Endothelial cell of umbilical vein (primary cell): ENCODE measurements around the gene GMEB2. TPM values are rescaled to one million over a fixed set of nuclear protein-coding genes. Genes with fewer than 3 reads are reported as not detected.

Experiments used
- BruUV-seq: library from RNA; stranded (reverse); fragments of 400-500 nt; replicated peaks from 2 replicates; lab custom pipeline; 2021; lab: Mats Ljungman, UMichigan
- CTCF ChIA-PET: fragments of 300-600, 350-600 bp; sonication (Branson Sonifier 250); formaldehyde crosslinking; loops from one replicate; lab custom pipeline; 2021; ENCODE audit warnings: antibody characterized with exemption, inconsistent platforms; lab: Charles Lee
- POLR2A ChIA-PET: fragments of 300-600, 350-600 bp; sonication (Branson Sonifier 250); formaldehyde crosslinking; loops from one replicate; lab custom pipeline; 2021; ENCODE audit warnings: antibody characterized with exemption, inconsistent platforms; lab: Charles Lee
- DNase-seq: peaks from one replicate; pipeline ENCODE4 v3.0.0-alpha.2; 2011; ENCODE audit warnings: low read depth, low spot score
- FAIRE-seq: peaks from 2 replicates; lab custom pipeline; 2011; peaks lifted over from hg19 to GRCh38; lab: Jason Lieb, UNC
- H2AFZ ChIP-seq: 2 replicates; pipeline ENCODE4 v1.6.0; 2012; ENCODE audit warnings: low read depth, low read length, control low read depth, inconsistent platforms
- H3K27ac ChIP-seq: 2 replicates; pipeline ENCODE4 v1.5.1; 2011; ENCODE audit warnings: low read depth, mild to moderate bottlenecking, control low read depth, low read length, moderate library complexity; ENCODE audit not compliant: insufficient read depth
- H3K27me3 ChIP-seq, 2 experiments: 2 replicates each; pipeline versions ENCODE4 v1.6.0 to v1.6.1; 2011; ENCODE audit warnings: low read length in 2 of 2, mixed read lengths in 1 of 2; ENCODE audit not compliant: control insufficient read depth in 2 of 2, insufficient read depth in 2 of 2
- H3K36me3 ChIP-seq, 2 experiments: 2 replicates in 1 of 2; 3 replicates in 1 of 2; pipeline ENCODE4 v1.5.1; 2011; ENCODE audit warnings: low read length in 2 of 2, mild to moderate bottlenecking in 1 of 2, moderate library complexity in 1 of 2; ENCODE audit not compliant: control insufficient read depth in 2 of 2, insufficient read depth in 2 of 2; ENCODE audit errors: extremely low read depth in 1 of 2
- H3K4me1 ChIP-seq: 3 replicates; pipeline ENCODE4 v1.5.1; 2011; ENCODE audit warnings: mild to moderate bottlenecking, low read length; ENCODE audit not compliant: control insufficient read depth, insufficient read depth; ENCODE audit errors: extremely low read depth
- H3K4me2 ChIP-seq: 2 replicates; pipeline ENCODE4 v1.6.1; 2011; ENCODE audit warnings: low read length, control low read depth, mixed read lengths; ENCODE audit not compliant: insufficient read depth
- H3K4me3 ChIP-seq, 3 experiments: fragments of 200-600 bp in 1 of 3; sonication (generic), shearing (Covaris generic) in 1 of 3; replicated peaks in 1 of 3; 2 replicates each; pipeline ENCODE4 v1.5.1; 2011 to 2016; ENCODE audit warnings: control low read depth in 3 of 3, low read length in 3 of 3, mild to moderate bottlenecking in 2 of 3, inconsistent platforms in 1 of 3, low read depth in 1 of 3, moderate library complexity in 1 of 3; ENCODE audit not compliant: insufficient read depth in 1 of 3
- H3K79me2 ChIP-seq: 2 replicates; pipeline ENCODE4 v1.6.0; 2012; ENCODE audit warnings: low read length, inconsistent platforms; ENCODE audit not compliant: control insufficient read depth, insufficient read depth
- H3K9ac ChIP-seq: replicated peaks from 2 replicates; pipeline ENCODE3; 2011; ENCODE audit warnings: low read length, control low read depth; ENCODE audit not compliant: insufficient read depth; ENCODE audit errors: extremely low read depth
- H3K9me1 ChIP-seq: replicated peaks from 3 replicates; pipeline ENCODE4 v1.6.0; 2011; ENCODE audit warnings: mild to moderate bottlenecking, low read length; ENCODE audit not compliant: control insufficient read depth, insufficient read depth; ENCODE audit errors: extremely low read depth
- H3K9me3 ChIP-seq: replicated peaks from 2 replicates; pipeline ENCODE4 v1.5.1; 2012; ENCODE audit warnings: low read length, inconsistent platforms; ENCODE audit not compliant: control insufficient read depth, insufficient read depth
- H4K20me1 ChIP-seq: replicated peaks from 2 replicates; pipeline ENCODE3; 2011; ENCODE audit warnings: mild to moderate bottlenecking, low read length; ENCODE audit not compliant: control insufficient read depth, insufficient read depth; ENCODE audit errors: extremely low read depth
- EZH2 ChIP-seq: IDR thresholded peaks from 2 replicates; pipeline ENCODE4 v1.6.1; 2012; ENCODE audit warnings: borderline replicate concordance, low read depth, mild to moderate bottlenecking, moderate library complexity, low read length, inconsistent platforms; ENCODE audit not compliant: severe bottlenecking
- FOS ChIP-seq: IDR thresholded peaks from 2 replicates; pipeline ENCODE4 v1.6.1; 2011; ENCODE audit warnings: mild to moderate bottlenecking, low read length, moderate library complexity, borderline replicate concordance; ENCODE audit not compliant: insufficient read depth
- GATA2 ChIP-seq: IDR thresholded peaks from 2 replicates; pipeline ENCODE4 v1.7.0; 2011; ENCODE audit warnings: low read depth, mild to moderate bottlenecking, moderate library complexity, mixed read lengths, low read length; ENCODE audit not compliant: insufficient read length, insufficient read depth
- JUN ChIP-seq: IDR thresholded peaks from 2 replicates; pipeline ENCODE4 v1.6.1; 2011; ENCODE audit warnings: borderline replicate concordance, low read depth; ENCODE audit not compliant: insufficient read length, insufficient read depth
- MAX ChIP-seq: IDR thresholded peaks from 2 replicates; pipeline ENCODE4 v1.6.1; 2011; ENCODE audit not compliant: insufficient read depth, insufficient read length
- MYC ChIP-seq: IDR thresholded peaks from one replicate; pipeline ENCODE4 v1.6.1; 2011; ENCODE audit warnings: mild to moderate bottlenecking, low read depth, low read length
- POLR2A ChIP-seq: IDR thresholded peaks from 2 replicates; pipeline ENCODE4 v1.6.1; 2012; ENCODE audit warnings: low read depth, mild to moderate bottlenecking, control low read depth, low read length
- POLR2AphosphoS5 ChIP-seq: IDR thresholded peaks from 2 replicates; pipeline ENCODE4 v1.6.1; 2012; ENCODE audit warnings: low read depth, mild to moderate bottlenecking, control low read depth, low read length, moderate library complexity; ENCODE audit not compliant: insufficient read depth
- dilution Hi-C: fragments of 300-500 bp; cut with MboI; formaldehyde crosslinking; loops from one replicate; pipeline ENCODE4 v1.15.0; 2019; ENCODE audit warnings: low sequenced_read_pairs; ENCODE audit not compliant: extremely low pct_ligation_motif_present
- intact Hi-C: fragments of 100-400 bp; cut with micrococcal nuclease; formaldehyde crosslinking; loops from one replicate; pipeline ENCODE4 v1.10.0; 2022
- polyA plus RNA-seq, 4 experiments: library from polyadenylated mRNA; depleted of rRNA in 3 of 4; stranded (reverse) in 3 of 4; unstranded in 1 of 4; fragments of >200 nt; gene quantifications; 2 replicates each; pipeline versions ENCODE4 v1.2.1 to v1.2.3, GENCODE V29; 2011 to 2012; ENCODE audit warnings: missing spikeins in 1 of 4
- total RNA-seq: library from RNA; stranded (reverse); gene quantifications from 2 replicates; pipeline ENCODE4 v1.2.3, GENCODE V29; 2021
- TF ChIP-seq, protein P1 (sequence below), 2 donors: IDR thresholded peaks; 1 replicate in 1 of 2; 2 replicates in 1 of 2; pipeline ENCODE4 v1.5.1; 2011; ENCODE audit warnings: low read length in 2 of 2, mild to moderate bottlenecking in 2 of 2, moderate library complexity in 2 of 2, control low read depth in 1 of 2, inconsistent platforms in 1 of 2, low read depth in 1 of 2; ENCODE audit not compliant: insufficient read depth in 1 of 2; ENCODE audit errors: extremely low read depth in 1 of 2

The GMEB2 gene
- total and polyA plus RNA-seq, 2 donors (not counting 3 experiments of a cell fraction or from before 2014, with no cell fraction given), result 12.7 to 14.1 TPM

DNA sequence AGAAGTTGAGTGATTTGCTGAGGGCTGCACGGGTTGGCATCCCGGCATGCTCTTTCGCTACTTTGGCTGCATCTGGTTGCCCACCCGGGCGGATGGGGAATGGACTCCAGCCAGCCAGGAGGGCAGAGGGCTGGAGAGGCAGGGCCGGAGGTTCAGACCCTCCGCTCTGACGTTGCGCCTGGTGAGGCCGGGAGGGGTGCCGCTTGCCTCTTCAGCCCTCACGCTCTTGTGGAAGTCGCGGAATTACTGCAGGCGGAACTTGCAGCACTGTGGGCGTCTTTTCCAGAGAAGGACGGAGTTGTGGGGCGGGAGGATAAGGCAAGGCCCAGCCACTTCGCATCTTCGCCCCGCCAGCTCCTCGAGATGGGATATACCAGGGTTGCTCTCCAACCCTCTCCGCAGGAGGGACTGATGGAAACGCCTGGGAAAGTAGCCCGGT lies 31.9 kb upstream of the GMEB2 start:
- ChIA-PET POLR2A (interaction anchor here (1.0 to 1.1 kb wide), 4 partner anchors 17 to 138 kb away, joined by 3 to 6 read pairs (median 4); partner anchors contain the start of genes ARFRP1, PPDPF and ZGPAT), CTCF (interaction anchor here (1.0 to 2.6 kb wide), 6 partner anchors 10 to 82 kb away, joined by 3 to 17 read pairs (median 8); partner anchors contain the start of genes ARFRP1 and ZGPAT)
- Histone ChIP-seq H3K27ac (peak overlapping the region; percentile 50), H4K20me1 (no peaks in the 10 kb centered on the region), H2AFZ (peak overlapping the region; percentile 60), H3K9me1 (no peaks in the 10 kb centered on the region), H3K79me2 (peaks cover 15% of the 10 kb centered on the region), H3K9ac (peak overlapping the region; percentile 61), H3K9me3 (no peaks in the 10 kb centered on the region), H3K36me3 (peaks cover 0 to 17% of the 10 kb centered on the region in 2 experiments), H3K4me3 (peak overlapping the region; percentile 60 to 83 (median 62)), H3K27me3 (no peaks in the 10 kb centered on the region), H3K4me2 (peak overlapping the region; percentile 75), H3K4me1 (peaks cover 10% of the 10 kb centered on the region)
- BruUV-seq, result no TSS peak
- dilution Hi-C loops, result no loop called here
- TF ChIP-seq POLR2AphosphoS5 (no peak), POLR2A (peak; percentile 1)
- DNase-seq (no peak), FAIRE-seq (no peak)
- intact Hi-C loops, result loop anchor here (1.0 to 2.0 kb wide), 6 partner anchors 24 to 206 kb away; partner anchors contain the start of gene ARFRP1

GRCh38 chr20:63657937-63658748 lies 31.2 kb upstream of the GMEB2 start, which contains the start of gene RTEL1:
RTEL1 (plus strand) TSS chr20:63658312; CDS start chr20:63659403, 1,091 bp downstream.
- Histone ChIP-seq H4K20me1 (no peaks in the 10 kb centered on the region), H3K79me2 (peaks cover 15% of the 10 kb centered on the region), H3K9ac (peak within 1 kb of the TSS; percentile 61), H3K27ac (peak within 1 kb of the TSS; percentile 50), H3K9me1 (no peaks in the 10 kb centered on the region), H3K9me3 (no peaks in the 10 kb centered on the region), H3K36me3 (peaks cover 0 to 12% of the 10 kb centered on the region in 2 experiments), H3K4me2 (peak within 1 kb of the TSS; percentile 75), H2AFZ (peak within 1 kb of the TSS; percentile 87), H3K27me3 (no peaks in the 10 kb centered on the region), H3K4me1 (peaks cover 10% of the 10 kb centered on the region), H3K4me3 (peak within 1 kb of the TSS; percentile 60 to 83 (median 62))
- TF ChIP-seq FOS (no peak), GATA2 (no peak), EZH2 (no peak), MYC (no peak), JUN (no peak), POLR2AphosphoS5 (peak; percentile 53), POLR2A (peak; percentile 54), MAX (no peak)
- TF ChIP-seq, protein P1, sequence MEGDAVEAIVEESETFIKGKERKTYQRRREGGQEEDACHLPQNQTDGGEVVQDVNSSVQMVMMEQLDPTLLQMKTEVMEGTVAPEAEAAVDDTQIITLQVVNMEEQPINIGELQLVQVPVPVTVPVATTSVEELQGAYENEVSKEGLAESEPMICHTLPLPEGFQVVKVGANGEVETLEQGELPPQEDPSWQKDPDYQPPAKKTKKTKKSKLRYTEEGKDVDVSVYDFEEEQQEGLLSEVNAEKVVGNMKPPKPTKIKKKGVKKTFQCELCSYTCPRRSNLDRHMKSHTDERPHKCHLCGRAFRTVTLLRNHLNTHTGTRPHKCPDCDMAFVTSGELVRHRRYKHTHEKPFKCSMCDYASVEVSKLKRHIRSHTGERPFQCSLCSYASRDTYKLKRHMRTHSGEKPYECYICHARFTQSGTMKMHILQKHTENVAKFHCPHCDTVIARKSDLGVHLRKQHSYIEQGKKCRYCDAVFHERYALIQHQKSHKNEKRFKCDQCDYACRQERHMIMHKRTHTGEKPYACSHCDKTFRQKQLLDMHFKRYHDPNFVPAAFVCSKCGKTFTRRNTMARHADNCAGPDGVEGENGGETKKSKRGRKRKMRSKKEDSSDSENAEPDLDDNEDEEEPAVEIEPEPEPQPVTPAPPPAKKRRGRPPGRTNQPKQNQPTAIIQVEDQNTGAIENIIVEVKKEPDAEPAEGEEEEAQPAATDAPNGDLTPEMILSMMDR (IDR thresholded peaks at IDR 0.05; ENCODE audit: extremely low read depth in 1 of 2, insufficient read depth in 1 of 2, low read depth in 1 of 2, low read length in 2 of 2), result no peak
- FAIRE-seq, result peak; percentile 93
- intact Hi-C loops (loop anchor here (1.0 to 2.0 kb wide), 6 partner anchors 24 to 206 kb away; partner anchors contain the start of gene ARFRP1), dilution Hi-C loops (no loop called here)
- BruUV-seq, result TSS peak; percentile 40
- POLR2A ChIA-PET, result interaction anchor here (0.7 to 1.1 kb wide), 5 partner anchors 16 to 138 kb away, joined by 3 to 6 read pairs (median 3); partner anchors contain the start of genes ARFRP1, PPDPF and ZGPAT
- CTCF ChIA-PET, result interaction anchor here (1.0 to 2.6 kb wide), 6 partner anchors 11 to 83 kb away, joined by 3 to 17 read pairs (median 8); partner anchors contain the start of genes ARFRP1 and ZGPAT
- peak; percentile 93 for DNase-seq
